Measurements from ENCODE around the gene AP1G2.

AP1G2 gene

GRCh38 chr14:23578560-23579310 is 11.1 kb upstream of the AP1G2 start, which contains the start of gene JPH4:
TSS of gene JPH4 (minus strand) at chr14:23578790. CDS start at chr14:23577453, 1,337 bp downstream.
- TF ChIP-seq EZH2phosphoT487 (IDR thresholded peaks at IDR 0.05; ENCODE audit: low read depth) (no peak), CTCF (IDR thresholded peaks at IDR 0.05; ENCODE audit: low read depth, low read length) (no peak)
- Histone ChIP-seq H3K36me3 (replicated peaks; ENCODE audit: low read depth, low read length) (no peaks in the 10 kb centered on the region), H3K4me1 (ENCODE audit: low read length) (peaks cover 15% of the 10 kb centered on the region; the same call in 1 of the 2 replicates), H3K4me2 (ENCODE audit: low read length) (peak within 1 kb of the TSS; percentile 87), H4K20me1 (ENCODE audit: insufficient read depth, low read length) (no peaks in the 10 kb centered on the region), H3K79me2 (ENCODE audit: low read length) (no peaks in the 10 kb centered on the region), H3K27ac (ENCODE audit: low read length) (no peak within 1 kb of the TSS), H3K9me3 (ENCODE audit: insufficient read depth, low read length) (no peaks in the 10 kb centered on the region), H3K4me3 (ENCODE audit: low read length) (peak within 1 kb of the TSS; percentile 89), H3K9ac (ENCODE audit: low read length) (peak within 1 kb of the TSS; percentile 68), H2AFZ (ENCODE audit: low read depth, low read length) (peak within 1 kb of the TSS; percentile 86), H3K27me3 (ENCODE audit: low read depth, low read length) (no peaks in the 10 kb centered on the region)

DNA sequence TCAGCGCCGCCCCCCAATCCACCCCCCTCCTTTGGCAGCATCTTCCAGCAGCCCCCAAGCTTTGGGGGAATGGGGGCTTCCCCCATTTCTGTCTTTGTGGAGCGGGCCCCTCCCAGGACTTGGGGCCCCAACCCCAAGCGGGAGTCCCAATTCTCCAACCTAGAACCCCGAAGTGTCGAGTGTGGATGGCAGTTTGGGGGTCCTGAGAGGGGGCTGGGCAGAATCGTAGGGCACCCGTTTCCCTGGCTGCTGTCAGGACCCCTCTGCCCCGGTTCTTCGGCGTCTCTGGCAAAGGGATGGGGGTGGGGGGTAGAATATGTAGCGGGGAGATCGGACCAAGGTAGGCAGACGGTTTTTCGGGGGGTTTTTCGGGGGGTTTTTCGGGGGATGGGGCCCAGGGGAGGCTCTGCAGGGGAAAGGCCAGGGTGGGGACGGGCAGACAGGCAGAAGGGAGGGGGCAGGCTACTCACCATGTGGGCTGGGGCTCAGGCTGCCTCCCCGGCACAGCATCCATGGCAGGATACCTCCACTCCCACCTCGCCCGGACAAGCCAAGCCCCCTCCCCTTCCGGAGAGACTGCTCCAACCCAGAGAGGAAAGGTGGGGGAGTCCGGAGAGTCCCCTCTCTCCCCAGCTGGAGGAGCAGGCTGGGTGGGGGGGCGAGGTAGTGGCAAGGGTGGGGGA is 10.3 kb upstream of the AP1G2 start:
- TF ChIP-seq CTCF (IDR thresholded peaks at IDR 0.05; ENCODE audit: low read depth, low read length) (no peak), EZH2phosphoT487 (IDR thresholded peaks at IDR 0.05; ENCODE audit: low read depth) (no peak)
- no peaks in the 10 kb centered on the region for H3K36me3 ChIP-seq (replicated peaks; ENCODE audit: low read depth, low read length)
- H2AFZ ChIP-seq (ENCODE audit: low read depth, low read length) = peak overlapping the region; percentile 86
- no peaks in the 10 kb centered on the region for H3K27me3 ChIP-seq (ENCODE audit: low read depth, low read length)
- no peak overlapping the region for H3K27ac ChIP-seq (ENCODE audit: low read length)
- no peaks in the 10 kb centered on the region for H3K79me2 ChIP-seq (ENCODE audit: low read length)
- H3K4me3 ChIP-seq (ENCODE audit: low read length) = peak overlapping the region; percentile 89
- H3K9me3 ChIP-seq (ENCODE audit: insufficient read depth, low read length) = no peaks in the 10 kb centered on the region
- H3K4me1 ChIP-seq (ENCODE audit: low read length) = peaks cover 15% of the 10 kb centered on the region; the same call in 1 of the 2 replicates
- peak overlapping the region; percentile 68 for H3K9ac ChIP-seq (ENCODE audit: low read length)
- no peaks in the 10 kb centered on the region for H4K20me1 ChIP-seq (ENCODE audit: insufficient read depth, low read length)
- H3K4me2 ChIP-seq (ENCODE audit: low read length) = peak overlapping the region; percentile 87

- Histone ChIP-seq H3K9ac (ENCODE audit: low read length) (no peak overlapping the region), H3K27ac (ENCODE audit: low read length) (no peak overlapping the region), H3K4me1 (ENCODE audit: low read length) (peaks cover 15% of the 10 kb centered on the region; the same call in 1 of the 2 replicates), H3K79me2 (ENCODE audit: low read length) (no peaks in the 10 kb centered on the region), H3K27me3 (ENCODE audit: low read depth, low read length) (no peaks in the 10 kb centered on the region), H3K36me3 (replicated peaks; ENCODE audit: low read depth, low read length) (no peaks in the 10 kb centered on the region), H2AFZ (ENCODE audit: low read depth, low read length) (no peak overlapping the region; the same call in 1 of the 2 replicates), H3K9me3 (ENCODE audit: insufficient read depth, low read length) (no peaks in the 10 kb centered on the region), H4K20me1 (ENCODE audit: insufficient read depth, low read length) (no peaks in the 10 kb centered on the region), H3K4me3 (ENCODE audit: low read length) (peak overlapping the region; percentile 89; the same call in 1 of the 2 replicates), H3K4me2 (ENCODE audit: low read length) (peak overlapping the region; percentile 87)
- no peak for TF ChIP-seq CTCF (IDR thresholded peaks at IDR 0.05; ENCODE audit: low read depth, low read length)
- TF ChIP-seq EZH2phosphoT487 (IDR thresholded peaks at IDR 0.05; ENCODE audit: low read depth) = no peak
These were observed 9.6 kb upstream of the AP1G2 start for GRCh38 chr14:23577004-23577681.
